HG03095 (cell line): ENCODE results near the gene USP32.
"Not testable (repeated sequence)": the region's sequence is repeated elsewhere in the genome, so short reads cannot be mapped to it uniquely, and the experiment has no call there.

Experiments
- ATAC-seq: cut with Tn5 transposase; IDR thresholded peaks from one replicate; pipeline ENCODE4 v1.9.1; 2021; ENCODE audit warnings: moderate library complexity; ENCODE audit not compliant: unreplicated experiment

USP32 gene, protein sequence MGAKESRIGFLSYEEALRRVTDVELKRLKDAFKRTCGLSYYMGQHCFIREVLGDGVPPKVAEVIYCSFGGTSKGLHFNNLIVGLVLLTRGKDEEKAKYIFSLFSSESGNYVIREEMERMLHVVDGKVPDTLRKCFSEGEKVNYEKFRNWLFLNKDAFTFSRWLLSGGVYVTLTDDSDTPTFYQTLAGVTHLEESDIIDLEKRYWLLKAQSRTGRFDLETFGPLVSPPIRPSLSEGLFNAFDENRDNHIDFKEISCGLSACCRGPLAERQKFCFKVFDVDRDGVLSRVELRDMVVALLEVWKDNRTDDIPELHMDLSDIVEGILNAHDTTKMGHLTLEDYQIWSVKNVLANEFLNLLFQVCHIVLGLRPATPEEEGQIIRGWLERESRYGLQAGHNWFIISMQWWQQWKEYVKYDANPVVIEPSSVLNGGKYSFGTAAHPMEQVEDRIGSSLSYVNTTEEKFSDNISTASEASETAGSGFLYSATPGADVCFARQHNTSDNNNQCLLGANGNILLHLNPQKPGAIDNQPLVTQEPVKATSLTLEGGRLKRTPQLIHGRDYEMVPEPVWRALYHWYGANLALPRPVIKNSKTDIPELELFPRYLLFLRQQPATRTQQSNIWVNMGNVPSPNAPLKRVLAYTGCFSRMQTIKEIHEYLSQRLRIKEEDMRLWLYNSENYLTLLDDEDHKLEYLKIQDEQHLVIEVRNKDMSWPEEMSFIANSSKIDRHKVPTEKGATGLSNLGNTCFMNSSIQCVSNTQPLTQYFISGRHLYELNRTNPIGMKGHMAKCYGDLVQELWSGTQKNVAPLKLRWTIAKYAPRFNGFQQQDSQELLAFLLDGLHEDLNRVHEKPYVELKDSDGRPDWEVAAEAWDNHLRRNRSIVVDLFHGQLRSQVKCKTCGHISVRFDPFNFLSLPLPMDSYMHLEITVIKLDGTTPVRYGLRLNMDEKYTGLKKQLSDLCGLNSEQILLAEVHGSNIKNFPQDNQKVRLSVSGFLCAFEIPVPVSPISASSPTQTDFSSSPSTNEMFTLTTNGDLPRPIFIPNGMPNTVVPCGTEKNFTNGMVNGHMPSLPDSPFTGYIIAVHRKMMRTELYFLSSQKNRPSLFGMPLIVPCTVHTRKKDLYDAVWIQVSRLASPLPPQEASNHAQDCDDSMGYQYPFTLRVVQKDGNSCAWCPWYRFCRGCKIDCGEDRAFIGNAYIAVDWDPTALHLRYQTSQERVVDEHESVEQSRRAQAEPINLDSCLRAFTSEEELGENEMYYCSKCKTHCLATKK (N-terminal part only)

DNA sequence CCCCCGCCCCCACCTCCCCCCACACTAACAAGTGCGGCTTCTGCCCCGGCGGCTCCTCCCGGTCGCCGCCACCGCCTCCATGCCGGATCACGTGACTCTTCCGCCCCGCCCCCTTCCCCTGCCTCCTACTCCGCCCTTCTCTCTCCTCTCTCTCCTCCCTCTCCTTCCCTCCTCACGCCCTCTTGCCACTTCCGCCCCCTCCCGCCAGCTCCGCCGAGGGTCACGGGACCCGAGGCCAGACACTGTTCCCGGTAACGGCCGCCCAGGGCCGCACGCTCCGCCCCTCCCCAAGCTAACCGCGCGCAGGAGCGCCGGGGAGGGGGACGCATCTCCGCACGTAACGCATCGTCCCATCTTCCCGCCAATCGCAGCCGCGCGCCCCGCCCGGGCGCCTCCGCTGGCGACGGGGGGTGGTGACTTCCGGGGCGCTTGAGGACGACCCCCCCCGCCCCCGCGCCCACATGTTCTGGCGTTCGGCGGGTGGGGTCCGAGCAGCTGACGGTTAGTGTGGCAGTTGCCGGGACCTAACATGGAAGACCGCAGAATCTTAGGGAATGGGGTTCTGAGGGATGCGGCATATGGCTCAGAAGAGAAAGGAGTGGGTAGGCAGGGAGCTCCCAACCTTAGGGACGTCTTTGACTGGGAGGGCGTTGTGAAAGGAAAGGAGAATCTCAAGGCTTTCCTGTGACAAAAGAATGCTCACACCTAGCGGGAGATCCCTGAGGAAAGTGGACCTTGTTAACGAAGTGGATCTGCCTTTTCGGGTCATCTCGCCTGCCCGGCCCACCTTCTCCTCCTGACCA lies at the start of gene USP32:
Gene USP32 (minus strand): TSS at position 92 of the 803 bp plus-strand sequence. CDS start 194 bp downstream, outside the sequence.
- ATAC-seq, result peak; percentile 81

- peak; percentile 42 for ATAC-seq
These were observed 47.6 kb upstream of the USP32 start for GRCh38 chr17:60439501-60439900.

- ATAC-seq, result no peak
These were observed 44.7 kb upstream of the USP32 start for GRCh38 chr17:60436676-60437075.

DNA sequence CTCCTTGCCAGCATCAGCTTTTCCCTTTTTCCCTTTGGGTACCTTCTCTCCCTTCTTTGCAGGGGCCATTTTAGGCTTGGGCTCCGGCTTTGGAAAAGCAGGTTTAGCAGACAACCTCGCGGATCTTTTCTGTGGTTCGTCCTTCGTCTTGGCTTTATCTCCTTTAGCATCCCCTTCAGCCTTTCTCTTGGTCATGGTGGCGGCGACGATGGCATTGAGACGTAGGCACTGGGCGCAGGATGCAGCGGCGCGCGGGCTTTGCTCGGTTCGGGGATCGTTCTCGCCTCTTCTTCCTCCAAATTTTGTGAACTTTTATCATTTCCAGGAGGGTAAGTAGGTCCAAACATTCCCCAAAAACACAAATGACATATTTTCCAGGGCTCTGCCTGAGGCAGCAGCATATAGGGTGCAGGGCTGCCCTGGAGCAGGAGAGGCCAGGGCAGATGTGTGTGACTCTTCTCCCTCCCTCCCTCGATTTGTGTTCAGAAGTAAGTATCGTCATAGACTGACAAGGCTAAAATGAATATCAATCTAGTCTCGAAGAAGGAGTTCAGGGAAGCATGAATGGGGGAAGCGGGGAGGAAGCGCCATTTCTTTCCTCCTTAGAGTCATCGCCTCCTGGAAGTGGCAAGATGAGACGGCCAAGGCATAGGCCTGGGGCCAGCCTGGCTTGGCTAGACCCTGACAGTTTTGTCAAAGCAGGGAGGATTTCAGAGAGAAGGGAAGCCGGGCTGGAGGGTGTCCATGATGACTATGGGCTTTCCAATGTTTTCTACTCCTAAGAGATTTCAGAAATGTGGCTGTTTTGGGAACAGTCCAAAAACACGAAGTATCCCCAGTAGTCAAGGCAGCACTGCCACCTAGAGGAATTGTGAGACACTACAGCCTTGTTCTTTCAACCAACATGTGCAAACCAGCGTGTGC lies 43.6 kb upstream of the USP32 start:
- ATAC-seq, result no peak

DNA sequence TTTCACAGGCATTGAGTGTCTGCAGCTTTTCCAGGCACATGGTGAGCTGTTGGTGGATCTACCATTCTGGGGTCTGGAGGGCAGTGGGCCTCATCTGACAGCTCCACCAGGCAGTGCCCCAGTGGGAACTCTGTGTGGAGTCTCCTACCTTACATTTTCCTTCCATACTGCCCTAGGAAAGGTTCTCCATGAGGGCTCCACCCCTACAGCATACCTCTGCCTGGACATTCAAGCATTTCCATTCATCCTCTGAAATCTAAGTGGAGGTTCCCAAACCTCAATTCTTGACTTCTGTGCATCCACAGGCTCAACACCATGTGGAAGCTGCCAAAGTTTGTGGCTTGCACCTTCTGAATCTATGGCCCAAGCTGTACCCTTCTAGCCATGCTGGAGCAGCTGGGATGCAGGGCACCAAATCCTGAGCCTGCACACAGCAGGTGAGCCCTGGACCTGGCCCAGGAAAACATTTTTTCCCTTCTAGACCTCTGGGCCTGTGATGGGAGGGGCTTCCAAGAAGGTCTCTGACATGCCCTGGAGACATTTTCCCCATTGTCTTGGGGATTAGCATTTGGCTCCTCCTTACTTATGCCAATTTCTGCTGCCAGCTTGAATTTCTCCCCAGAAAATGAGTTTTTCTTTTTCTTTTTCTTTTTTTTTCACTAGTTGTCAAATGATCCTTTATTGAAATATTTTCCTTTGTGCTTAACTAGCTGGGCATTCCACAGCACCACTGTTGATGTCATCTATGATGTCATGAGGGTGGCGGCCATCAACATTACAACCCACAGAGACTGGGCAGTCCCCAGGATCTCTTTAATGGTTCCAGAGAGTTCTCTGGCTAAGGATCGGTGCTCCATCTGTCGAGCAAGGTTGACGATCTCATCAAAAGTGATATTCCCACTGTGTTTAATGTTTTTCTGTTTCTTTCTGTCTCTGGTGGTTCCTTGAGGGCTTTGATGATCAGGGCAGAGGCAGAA lies 41.4 kb upstream of the USP32 start:
- ATAC-seq, result not testable (repeated sequence)

DNA sequence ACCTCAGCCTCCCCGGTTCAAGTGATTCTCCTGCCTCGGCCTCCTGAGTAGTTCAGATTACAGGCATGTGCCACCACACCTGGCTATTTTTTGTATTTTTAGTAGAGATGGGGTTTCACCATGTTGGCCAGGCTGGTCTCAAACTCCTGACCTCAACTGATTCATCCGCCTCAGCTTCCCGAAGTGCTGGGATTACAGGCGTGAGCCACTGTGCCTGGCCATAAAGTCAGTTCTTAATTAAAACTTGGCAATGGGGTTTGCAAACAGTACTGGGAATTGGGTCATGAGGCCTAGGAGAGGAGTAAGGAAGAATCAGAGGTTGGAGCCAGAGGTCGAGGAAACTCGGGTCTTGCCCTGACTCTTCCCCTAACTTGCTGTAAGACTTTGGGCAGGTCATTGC lies 38.6 kb upstream of the USP32 start:
- ATAC-seq, result not testable (repeated sequence)

GRCh38 chr17:60428491-60428890 lies 36.6 kb upstream of the USP32 start:
- ATAC-seq, result not testable (repeated sequence)

GRCh38 chr17:60426596-60426995 lies 34.7 kb upstream of the USP32 start:
- no peak for ATAC-seq

DNA sequence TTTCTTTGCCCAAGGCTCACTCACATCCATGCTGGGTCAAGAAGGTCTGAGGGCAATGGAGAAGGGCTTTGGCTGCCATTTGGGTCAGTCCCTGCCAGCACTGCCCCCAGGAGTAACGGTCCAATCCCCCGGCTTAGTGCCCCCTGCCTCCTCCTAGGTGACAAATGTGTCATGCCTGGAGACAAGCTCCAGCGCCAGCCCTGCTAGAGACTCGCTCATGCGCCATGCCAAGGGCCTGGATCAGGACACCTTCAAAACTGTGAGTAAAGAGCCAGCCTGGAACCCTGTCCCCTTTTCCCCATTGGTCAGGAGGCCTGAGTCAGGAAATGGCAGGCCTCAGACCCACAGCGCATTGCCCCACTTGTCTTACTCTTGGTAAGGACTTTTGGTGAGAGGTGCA lies 33.7 kb upstream of the USP32 start:
- no peak for ATAC-seq

GRCh38 chr17:60423865-60424264 lies 31.9 kb upstream of the USP32 start:
- ATAC-seq, result no peak

DNA sequence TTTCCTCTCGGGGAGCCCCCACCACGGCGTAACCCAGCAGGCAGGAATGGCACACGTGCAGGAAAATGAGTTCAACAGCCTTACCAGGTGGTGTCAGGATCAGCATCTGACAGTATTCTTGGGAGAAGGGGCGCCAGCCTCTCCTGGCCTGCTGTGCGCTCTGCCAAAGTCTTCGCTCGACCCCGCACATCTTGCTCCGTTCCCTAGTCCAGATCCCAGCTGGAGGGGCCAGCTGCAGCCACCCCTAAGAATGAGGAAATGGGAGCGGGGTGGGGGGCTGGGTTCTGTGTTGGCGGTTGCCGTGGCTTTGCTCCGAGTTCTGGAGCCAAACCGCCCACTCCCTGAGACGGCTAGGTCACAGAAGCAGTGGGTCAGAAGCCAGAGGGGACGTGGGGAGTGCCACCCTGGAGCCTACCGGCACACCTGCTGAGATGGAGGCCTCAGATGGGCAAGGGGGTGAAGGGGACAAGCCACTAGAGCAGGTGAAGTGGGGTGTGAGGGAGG lies 30.3 kb upstream of the USP32 start, which contains the start of gene CHCT1:
Gene CHCT1 (plus strand): TSS at position 328 of the 504 bp plus-strand sequence. CDS start 104 bp downstream, at position 432.
- no peak for ATAC-seq

DNA sequence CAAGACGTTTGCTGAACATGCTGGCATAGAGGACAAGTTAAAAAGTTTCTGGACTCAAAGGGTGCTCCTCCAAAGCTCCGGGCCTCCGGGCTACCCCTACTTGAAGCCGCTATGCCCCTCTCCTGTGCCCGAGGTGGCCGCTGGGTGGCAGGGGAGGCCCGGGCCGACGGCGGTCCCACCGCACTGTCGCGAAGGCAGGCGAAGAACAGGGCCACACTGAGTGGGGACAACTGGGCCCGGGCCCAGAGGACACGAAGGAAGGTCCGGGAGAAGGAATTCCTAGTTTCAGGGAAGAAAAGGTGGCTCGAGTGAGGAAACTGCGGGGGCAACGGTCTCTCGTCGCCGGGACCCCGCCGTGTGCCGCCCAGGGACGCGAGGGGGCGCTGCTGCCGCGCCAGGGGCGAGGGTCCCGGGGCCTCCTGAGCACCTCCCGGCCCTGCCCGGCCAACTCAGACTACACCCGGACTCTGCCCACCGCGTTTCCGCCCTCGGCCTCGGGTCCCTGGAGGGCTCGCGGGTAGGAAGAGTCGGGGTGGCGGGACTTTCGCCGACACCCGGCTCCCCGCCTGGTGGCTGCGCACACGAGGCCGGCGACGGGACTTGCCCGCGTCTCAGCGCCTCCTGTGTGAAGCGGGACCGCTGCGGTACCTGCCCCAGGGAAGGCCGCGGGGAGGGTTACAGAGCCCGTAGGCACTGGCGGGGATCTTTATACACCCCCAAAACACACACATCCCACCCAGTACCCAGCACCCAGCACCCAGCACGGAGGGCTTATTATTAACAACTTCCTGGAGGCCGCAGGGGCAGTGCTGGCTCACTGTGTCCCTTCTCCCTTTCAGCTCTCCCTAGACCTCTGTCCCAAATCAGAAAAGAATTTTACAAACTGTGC lies 29.6 kb upstream of the USP32 start:
- ATAC-seq, result peak; percentile 82

DNA sequence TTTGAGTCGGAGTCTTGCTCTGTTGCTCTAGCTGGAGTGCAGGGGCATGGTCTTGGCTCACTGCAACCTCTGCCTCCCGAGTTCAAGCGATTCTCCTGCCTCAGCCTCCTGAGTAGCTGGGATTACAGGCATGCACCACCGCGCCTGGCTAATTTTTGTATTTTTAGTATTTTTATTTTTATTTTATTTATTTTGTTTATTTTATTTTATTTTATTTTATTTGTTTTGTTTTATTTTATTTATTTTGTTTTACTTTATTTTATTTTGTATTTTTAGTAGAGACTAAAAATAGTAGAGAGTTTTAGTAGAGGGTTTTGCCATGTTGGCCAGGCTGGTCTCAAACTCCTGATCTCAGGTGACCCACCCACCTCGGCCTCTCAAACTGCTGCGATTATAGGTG lies 27.9 kb upstream of the USP32 start:
- not testable (repeated sequence) for ATAC-seq

DNA sequence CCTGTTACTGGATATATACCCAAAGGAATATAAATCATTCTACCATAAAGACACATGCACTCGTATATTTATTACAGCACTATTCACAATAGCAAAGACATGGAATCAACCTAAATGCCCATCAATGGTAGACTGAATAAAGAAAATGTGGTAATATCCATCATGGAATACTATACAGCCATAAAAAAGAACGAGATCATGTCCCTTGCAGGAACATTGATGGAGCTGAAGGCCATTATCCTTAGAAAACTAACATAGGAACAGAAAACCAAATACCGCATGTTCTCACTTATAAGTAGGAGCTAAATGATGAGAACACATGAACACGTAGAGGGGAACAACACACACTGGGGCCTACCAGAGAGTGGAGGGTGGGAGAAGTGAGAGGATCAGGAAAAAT lies 27.1 kb upstream of the USP32 start:
- ATAC-seq, result not testable (repeated sequence)

DNA sequence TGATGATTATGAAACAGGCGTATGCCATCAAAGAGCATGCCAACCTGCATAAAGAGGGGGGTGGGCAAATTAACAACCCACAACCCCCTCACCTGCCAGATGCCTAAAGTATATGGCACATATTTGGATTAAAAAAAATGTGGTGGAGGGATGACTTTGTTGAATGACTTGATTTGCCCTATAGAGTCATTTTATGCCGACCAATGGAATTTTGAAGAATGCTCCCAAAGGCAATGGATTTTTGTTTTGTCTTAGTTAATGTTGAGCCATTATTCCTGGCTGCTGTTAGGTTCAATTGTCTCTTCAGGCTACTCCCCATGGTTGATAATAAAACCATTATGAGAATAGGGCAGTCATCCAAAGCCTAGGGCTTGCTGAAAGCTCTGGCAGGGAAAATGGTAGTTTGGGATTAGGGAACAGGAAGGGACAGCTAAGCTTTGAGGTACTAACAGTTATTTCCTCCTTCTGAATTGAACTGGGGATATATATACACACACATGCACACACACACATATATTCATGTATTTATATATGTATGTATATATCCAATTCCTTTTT lies 24.5 kb upstream of the USP32 start:
- ATAC-seq, result no peak

DNA sequence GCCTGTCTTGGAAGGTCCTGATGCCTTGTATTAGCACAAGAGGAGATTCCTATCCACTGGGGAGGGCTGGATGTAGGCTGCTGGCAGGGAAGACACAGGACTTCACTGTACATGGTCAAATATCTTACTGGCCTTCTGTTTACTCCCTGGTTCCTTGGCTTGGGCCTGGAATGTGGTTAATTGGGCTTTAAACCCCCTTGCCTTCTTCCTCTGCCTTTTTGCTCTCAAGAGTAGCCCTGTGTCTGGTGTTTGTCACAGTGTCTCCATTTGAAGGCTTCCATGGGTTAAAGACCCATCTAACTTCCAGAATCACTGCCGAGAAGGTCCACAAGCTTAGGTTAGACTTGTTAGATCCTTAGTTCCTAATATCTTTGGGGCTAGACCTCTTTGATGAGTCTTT lies 23.2 kb upstream of the USP32 start:
- ATAC-seq, result no peak
